GM12878 (cell line): ENCODE measurements around the gene FAM53B. TPM values are rescaled to one million over a fixed set of nuclear protein-coding genes. Genes with fewer than 3 reads are reported as not detected.

Experiments
- ATAC-seq: fragments of 200-7000 bp; cut with Tn5 transposase; 3 replicates; pipeline ENCODE4 v1.9.1; 2020; ENCODE audit warnings: mild to moderate bottlenecking, moderate library complexity
- BruUV-seq: library from RNA; stranded (reverse); fragments of 400-500 nt; replicated peaks from 2 replicates; lab custom pipeline; 2021; lab: Mats Ljungman, UMichigan
- CTCF ChIA-PET: fragments of 300-600 bp; sonication (Branson Sonifier 250); formaldehyde crosslinking; extraction: SDS; loops from one replicate; lab custom pipeline; 2021; ENCODE audit warnings: inconsistent platforms; lab: Yijun Ruan, JAX
- POLR2A ChIA-PET: fragments of 350-600 bp; formaldehyde crosslinking; extraction: SDS; loops from one replicate; lab custom pipeline; 2021; ENCODE audit warnings: inconsistent platforms; lab: Charles Lee
- RAD21 ChIA-PET: fragments of 300-600 bp; sonication (Branson Sonifier 250); formaldehyde crosslinking; loops from one replicate; lab custom pipeline; 2023; ENCODE audit warnings: antibody characterized with exemption; ENCODE audit not compliant: unreplicated experiment; lab: Charles Lee
- SMC1A ChIA-PET: fragments of 300-600 bp; sonication (Branson Sonifier 250); formaldehyde crosslinking; loops from one replicate; lab custom pipeline; 2023; ENCODE audit not compliant: unreplicated experiment, uncharacterized antibody; lab: Charles Lee
- DNase-seq: peaks from one replicate; pipeline ENCODE4 v3.0.0-alpha.2; 2011; ENCODE audit warnings: low read depth, low spot score
- FAIRE-seq: peaks from 3 replicates; lab custom pipeline; 2011; peaks lifted over from hg19 to GRCh38; lab: Jason Lieb, UNC
- H2AFZ ChIP-seq: 2 replicates; pipeline ENCODE4 v1.6.0; 2011; ENCODE audit warnings: low read depth, low read length, control low read depth; ENCODE audit not compliant: control insufficient read depth
- H3K27ac ChIP-seq: 2 replicates; pipeline ENCODE4 v1.5.1; 2011; ENCODE audit warnings: control low read depth; ENCODE audit not compliant: control insufficient read depth, insufficient read depth
- H3K27me3 ChIP-seq, 2 experiments: replicated peaks in 1 of 2; 2 replicates each; pipeline versions ENCODE4 v1.6.0 to v1.6.1; 2011; ENCODE audit warnings: low read length in 1 of 2; ENCODE audit not compliant: control insufficient read depth in 2 of 2, insufficient read depth in 2 of 2
- H3K36me3 ChIP-seq, 2 experiments: 2 replicates each; pipeline ENCODE4 v1.5.1; 2011; ENCODE audit warnings: low read length in 1 of 2; ENCODE audit not compliant: control insufficient read depth in 2 of 2, insufficient read depth in 2 of 2
- H3K4me1 ChIP-seq: 2 replicates; pipeline ENCODE4 v1.6.1; 2011; ENCODE audit warnings: mild to moderate bottlenecking, low read length, moderate library complexity, mixed read lengths; ENCODE audit not compliant: control insufficient read depth, insufficient read depth
- H3K4me2 ChIP-seq: 2 replicates; pipeline ENCODE4 v1.6.0; 2011; ENCODE audit warnings: control low read depth; ENCODE audit not compliant: control insufficient read depth, insufficient read depth
- H3K4me3 ChIP-seq: fragments of 200-600 bp; sonication (generic); 2 replicates; pipeline ENCODE4 v1.5.1; 2016
- H3K79me2 ChIP-seq: 2 replicates; pipeline ENCODE4 v1.6.0; 2011; ENCODE audit warnings: low read length; ENCODE audit not compliant: control insufficient read depth, insufficient read depth
- H3K9ac ChIP-seq: 2 replicates; pipeline ENCODE4 v1.8.0; 2011; ENCODE audit warnings: low read length, control low read depth, mixed read lengths; ENCODE audit not compliant: control insufficient read depth, insufficient read depth
- H3K9me3 ChIP-seq: replicated peaks from 3 replicates; pipeline ENCODE4 v1.5.1; 2011; ENCODE audit warnings: mild to moderate bottlenecking, low read length; ENCODE audit not compliant: control insufficient read depth, insufficient read depth
- H4K20me1 ChIP-seq: 2 replicates; pipeline ENCODE4 v1.6.0; 2011; ENCODE audit not compliant: control insufficient read depth, insufficient read depth
- CBFB ChIP-seq: IDR thresholded peaks from 2 replicates; pipeline ENCODE4 v1.6.1; 2016; ENCODE audit warnings: antibody characterized with exemption, low read depth
- DPF2 ChIP-seq: fragments of 450-650 bp; IDR thresholded peaks from 2 replicates; pipeline ENCODE4 v1.6.1; 2017; ENCODE audit warnings: mild to moderate bottlenecking
- EED ChIP-seq: sonication (generic); IDR thresholded peaks from 2 replicates; pipeline ENCODE4 v1.6.1; 2016; ENCODE audit warnings: antibody characterized with exemption, low read depth
- IKZF1 ChIP-seq: fragments of 450-650 bp; conservative IDR thresholded peaks from 2 replicates; pipeline ENCODE4 v1.6.1; 2017; ENCODE audit warnings: antibody characterized with exemption, mild to moderate bottlenecking
- JUND ChIP-seq: IDR thresholded peaks from 2 replicates; pipeline ENCODE4 v1.6.1; 2012; ENCODE audit warnings: low read depth, mild to moderate bottlenecking, low read length, improper control_type of control experiment, moderate library complexity
- KLF5 ChIP-seq: fragments of 450-650 bp; IDR thresholded peaks from 2 replicates; pipeline ENCODE4 v1.6.1; 2014; ENCODE audit warnings: mild to moderate bottlenecking; ENCODE audit not compliant: partially characterized antibody
- NBN ChIP-seq: fragments of 450-650 bp; IDR thresholded peaks from 2 replicates; pipeline ENCODE4 v1.6.1; 2016
- NRF1 ChIP-seq: conservative IDR thresholded peaks from 2 replicates; pipeline ENCODE4 v1.6.1; 2011; ENCODE audit warnings: mild to moderate bottlenecking, low read depth, low read length, improper control_type of control experiment
- RFX5 ChIP-seq: IDR thresholded peaks from 2 replicates; pipeline ENCODE4 v1.6.1; 2011; ENCODE audit warnings: low read depth, low read length, improper control_type of control experiment
- STAT3 ChIP-seq: IDR thresholded peaks from 2 replicates; pipeline ENCODE4 v1.6.1; 2011; ENCODE audit warnings: low read depth, low read length, improper control_type of control experiment
- SUZ12 ChIP-seq: fragments of 200-600 bp; sonication (generic); IDR thresholded peaks from one replicate; pipeline ENCODE4 v1.6.1; 2018; ENCODE audit warnings: antibody characterized with exemption, mild to moderate bottlenecking; ENCODE audit not compliant: unreplicated experiment
- TARDBP ChIP-seq: IDR thresholded peaks from 2 replicates; pipeline ENCODE4 v1.6.1; 2016; ENCODE audit warnings: borderline replicate concordance
- USF2 ChIP-seq: IDR thresholded peaks from 2 replicates; pipeline ENCODE4 v1.6.1; 2011; ENCODE audit warnings: low read depth, low read length, improper control_type of control experiment, borderline replicate concordance
- ZNF207 ChIP-seq: fragments of 450-650 bp; IDR thresholded peaks from 2 replicates; pipeline ENCODE4 v1.6.1; 2014; ENCODE audit warnings: antibody characterized with exemption, mild to moderate bottlenecking, borderline replicate concordance
- ZNF384 ChIP-seq: IDR thresholded peaks from 2 replicates; pipeline ENCODE4 v1.6.1; 2012; ENCODE audit warnings: low read depth, mild to moderate bottlenecking, low read length, improper control_type of control experiment, borderline replicate concordance
- WGBS: methylation state at CpG from one replicate; pipeline ENCODE4 v1.1.6; 2016; ENCODE audit warnings: low lambda C conversion rate; ENCODE audit not compliant: insufficient replicate concordance, insufficient coverage; ENCODE audit errors: missing lambda C conversion rate; 5-methylcytosine and 5-hydroxymethylcytosine counted together
- in situ Hi-C: fragments of 300-500 bp; cut with MboI; formaldehyde crosslinking; loops from 9 replicates; pipeline ENCODE4 v1.14.3; 2018; ENCODE audit warnings: mixed read lengths
- intact Hi-C: fragments of 100-400 bp; cut with micrococcal nuclease; formaldehyde crosslinking; loops from one replicate; pipeline ENCODE4 v1.14.2; 2022; ENCODE audit not compliant: unreplicated experiment
- polyA plus RNA-seq, 11 experiments: library from polyadenylated mRNA; depleted of rRNA in 4 of 11; unstranded in 6 of 11; stranded (reverse) in 5 of 11; fragments of >200 nt; fragmentation: Nextera tagmentation in 4 of 11; fragmentation: Illumina TruSeq in 1 of 11; extraction: Ambion mirVana in 4 of 11; extraction: Trizol in 1 of 11; gene quantifications; 1 replicate in 1 of 11; 2 replicates in 10 of 11; pipeline versions ENCODE4 v1.2.1 to v1.2.3, GENCODE V29; 2011 to 2016; ENCODE audit warnings: inconsistent platforms in 2 of 11, missing spikeins in 2 of 11, low read depth in 1 of 11
- total RNA-seq, 4 experiments: library from RNA; depleted of rRNA in 3 of 4; stranded (reverse); fragments of >200 nt in 3 of 4; fragmentation: Illumina TruSeq in 1 of 4; extraction: Trizol in 1 of 4; gene quantifications; 2 replicates each; pipeline versions ENCODE4 v1.2.1 to v1.2.3, GENCODE V29; 2013 to 2021
- TF ChIP-seq, protein P1 (sequence below): IDR thresholded peaks from 2 replicates; pipeline ENCODE4 v1.6.1; 2011; ENCODE audit warnings: borderline replicate concordance, low read depth, mild to moderate bottlenecking, moderate library complexity, mixed read lengths, low read length; ENCODE audit not compliant: insufficient read depth; ENCODE audit errors: extremely low read length
- TF ChIP-seq, protein P2 (sequence below): fragments of 450-650 bp; IDR thresholded peaks from 2 replicates; pipeline ENCODE4 v1.6.1; 2017; ENCODE audit warnings: mild to moderate bottlenecking

The FAM53B gene
- total and polyA plus RNA-seq, 10 of the 15 experiments (the other 5 are each of a cell fraction or from before 2014, with no cell fraction given), result 0.05 to 26.3 (median 8.1) TPM

DNA sequence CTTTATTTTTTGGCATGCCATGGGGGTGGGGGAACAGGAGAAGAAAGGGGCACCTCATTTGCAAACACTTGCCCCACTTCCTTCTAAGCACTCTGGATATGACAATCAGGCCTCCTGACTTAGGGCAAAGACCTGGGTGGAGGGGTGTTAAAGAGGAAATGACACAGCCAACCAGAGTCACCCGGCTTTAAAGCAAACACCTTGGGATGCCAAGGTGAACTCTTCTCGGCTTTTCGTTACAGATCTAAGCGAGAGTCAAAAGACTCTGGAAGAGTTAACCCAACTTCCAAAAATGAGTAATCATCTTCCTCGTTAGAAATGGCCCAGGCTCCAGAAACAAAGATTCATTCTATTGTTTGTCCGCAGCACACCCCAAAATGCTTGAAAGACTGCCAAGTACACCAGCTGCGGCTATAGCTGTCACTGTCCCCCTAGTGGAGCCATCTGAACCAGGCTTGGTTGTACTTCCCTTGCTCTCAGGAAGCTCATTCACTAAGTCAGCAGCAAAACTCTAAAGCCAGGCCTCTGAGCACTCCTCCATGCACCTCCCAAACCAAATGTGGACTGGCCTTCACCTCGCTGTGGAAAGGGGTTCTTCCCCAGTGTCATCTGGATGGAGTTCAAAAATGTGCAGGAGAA lies 24.8 kb downstream of the FAM53B start (continued):
- no peak for TF ChIP-seq NRF1

DNA sequence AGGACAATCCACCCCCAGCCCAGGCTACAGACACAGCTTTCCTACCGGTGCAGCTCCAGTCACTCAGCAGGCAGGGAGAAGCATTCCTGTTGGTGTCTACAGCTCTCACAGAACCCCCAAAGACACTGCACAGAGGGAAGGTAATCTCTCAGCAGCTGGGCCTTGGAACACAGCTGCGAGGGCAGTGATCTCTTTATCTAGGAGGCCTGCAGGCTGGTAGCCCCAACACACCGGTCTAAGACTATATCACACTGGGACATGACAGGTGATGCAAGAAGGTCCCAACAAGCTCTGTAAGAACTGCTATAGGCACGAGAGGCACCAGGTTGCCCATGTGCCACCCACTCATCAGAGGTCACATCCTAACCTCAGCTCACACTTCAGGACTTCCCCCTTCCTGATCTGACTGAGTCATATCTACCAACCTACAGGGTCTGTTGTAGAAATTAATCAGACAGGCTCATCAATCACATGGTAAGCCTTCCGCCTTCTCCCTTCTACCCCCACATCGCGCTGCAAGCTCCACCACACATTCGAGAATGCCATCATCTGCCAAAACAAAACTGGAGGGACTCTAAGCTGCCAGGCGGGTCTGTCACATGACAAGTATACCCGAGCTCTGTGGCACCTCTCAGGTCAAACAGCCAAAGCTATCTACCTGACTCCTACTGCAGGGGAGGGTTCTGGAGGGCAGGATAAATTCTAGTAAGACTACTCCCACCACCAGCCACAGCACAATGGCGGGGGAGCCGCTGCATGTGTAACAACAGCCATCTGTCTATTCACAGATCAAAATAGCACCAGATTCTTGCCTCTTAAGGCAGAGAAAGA lies 26.1 kb downstream of the FAM53B start:
- ChIA-PET CTCF (interaction anchor here (0.6 to 21.9 kb wide), 21 partner anchors 10 to 1005 kb away, joined by 3 to 319 read pairs (median 8); no protein-coding TSS in a partner anchor), RAD21 (interaction anchor here (0.6 to 15.5 kb wide), 18 partner anchors 10 to 178 kb away, joined by 3 to 360 read pairs (median 10); partner anchors contain the start of gene FAM53B), POLR2A (interaction anchor here (0.5 to 12.9 kb wide), 16 partner anchors 9 to 70 kb away, joined by 3 to 139 read pairs (median 5); no protein-coding TSS in a partner anchor), SMC1A (interaction anchor here (0.6 to 21.7 kb wide), 20 partner anchors 9 to 859 kb away, joined by 3 to 351 read pairs (median 10); no protein-coding TSS in a partner anchor)
- no peaks in the 10 kb centered on the region for H4K20me1 ChIP-seq
- under 1% methylated on average over 12 of the region's 12 CpGs for WGBS
- DNase-seq (peak; percentile 95), FAIRE-seq (peak; percentile 79), ATAC-seq (peak; percentile 80)
- H3K9me3 ChIP-seq, result no peaks in the 10 kb centered on the region
- no peaks in the 10 kb centered on the region for H3K27me3 ChIP-seq
- no peak overlapping the region for H2AFZ ChIP-seq
- intact Hi-C loops, result loop anchor here (1.0 to 5.0 kb wide), 2 partner anchors 29 to 91 kb away; no protein-coding TSS in a partner anchor
- peak overlapping the region; percentile 85 for H3K4me2 ChIP-seq
- BruUV-seq, result no TSS peak
- H3K4me1 ChIP-seq, result peaks cover 63% of the 10 kb centered on the region
- H3K27ac ChIP-seq, result peak overlapping the region; percentile 71
- peaks cover 31% of the 10 kb centered on the region for H3K79me2 ChIP-seq
- peak overlapping the region; percentile 49; the same call in 1 of the 2 replicates for H3K9ac ChIP-seq
- H3K36me3 ChIP-seq, result peaks cover 0 to 1% of the 10 kb centered on the region in 2 experiments; a peak in 1 of 4 replicates
- peak overlapping the region; percentile 33 for H3K4me3 ChIP-seq
- in situ Hi-C loops, result no loop called here
- TF ChIP-seq CBFB (peak; percentile 86), SUZ12 (no peak), KLF5 (peak; percentile 56), STAT3 (no peak), NBN (peak; percentile 83), ZNF384 (no peak), JUND (peak; percentile 67; the same call in 1 of the 2 replicates), DPF2 (peak; percentile 97), RFX5 (no peak), IKZF1 (peak; percentile 93), USF2 (no peak), ZNF207 (peak; percentile 76; the same call in 1 of the 2 replicates), EED (peak; percentile 92), TARDBP (no peak)
- TF ChIP-seq, protein P1, sequence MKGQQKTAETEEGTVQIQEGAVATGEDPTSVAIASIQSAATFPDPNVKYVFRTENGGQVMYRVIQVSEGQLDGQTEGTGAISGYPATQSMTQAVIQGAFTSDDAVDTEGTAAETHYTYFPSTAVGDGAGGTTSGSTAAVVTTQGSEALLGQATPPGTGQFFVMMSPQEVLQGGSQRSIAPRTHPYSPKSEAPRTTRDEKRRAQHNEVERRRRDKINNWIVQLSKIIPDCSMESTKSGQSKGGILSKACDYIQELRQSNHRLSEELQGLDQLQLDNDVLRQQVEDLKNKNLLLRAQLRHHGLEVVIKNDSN, result no peak
- TF ChIP-seq, protein P2, sequence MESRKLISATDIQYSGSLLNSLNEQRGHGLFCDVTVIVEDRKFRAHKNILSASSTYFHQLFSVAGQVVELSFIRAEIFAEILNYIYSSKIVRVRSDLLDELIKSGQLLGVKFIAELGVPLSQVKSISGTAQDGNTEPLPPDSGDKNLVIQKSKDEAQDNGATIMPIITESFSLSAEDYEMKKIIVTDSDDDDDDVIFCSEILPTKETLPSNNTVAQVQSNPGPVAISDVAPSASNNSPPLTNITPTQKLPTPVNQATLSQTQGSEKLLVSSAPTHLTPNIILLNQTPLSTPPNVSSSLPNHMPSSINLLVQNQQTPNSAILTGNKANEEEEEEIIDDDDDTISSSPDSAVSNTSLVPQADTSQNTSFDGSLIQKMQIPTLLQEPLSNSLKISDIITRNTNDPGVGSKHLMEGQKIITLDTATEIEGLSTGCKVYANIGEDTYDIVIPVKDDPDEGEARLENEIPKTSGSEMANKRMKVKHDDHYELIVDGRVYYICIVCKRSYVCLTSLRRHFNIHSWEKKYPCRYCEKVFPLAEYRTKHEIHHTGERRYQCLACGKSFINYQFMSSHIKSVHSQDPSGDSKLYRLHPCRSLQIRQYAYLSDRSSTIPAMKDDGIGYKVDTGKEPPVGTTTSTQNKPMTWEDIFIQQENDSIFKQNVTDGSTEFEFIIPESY, result no peak
